CD4-positive, CD25-positive, alpha-beta regulatory T cell (primary cell): ENCODE results near the gene RAD21L1. TPM values are rescaled to one million over a fixed set of nuclear protein-coding genes. Genes with fewer than 3 reads are reported as not detected.

ENCODE experiments used
- ATAC-seq, 2 donors: fragments of 150-1000 bp; cut with Tn5 transposase; one replicate each; pipeline ENCODE4 v1.10.0; 2021; ENCODE audit warnings: low read depth in 2 of 2, moderate number of reproducible peaks in 2 of 2, moderate library complexity in 1 of 2
- DNase-seq, 3 donors: peaks; one replicate each; pipeline versions ENCODE4 v3.0.0 to v3.0.0-alpha.2; 2012 to 2022; ENCODE audit warnings: mixed read lengths in 1 of 3
- H3K27ac ChIP-seq: one replicate; pipeline ENCODE4 v1.7.0; 2013; ENCODE audit warnings: mild to moderate bottlenecking, low read length; ENCODE audit not compliant: insufficient read depth, poor library complexity, severe bottlenecking
- H3K27me3 ChIP-seq: one replicate; pipeline ENCODE4 v1.7.0; 2013; ENCODE audit warnings: low read length; ENCODE audit not compliant: control insufficient read depth, insufficient read depth
- H3K36me3 ChIP-seq: one replicate; pipeline ENCODE4 v1.7.0; 2013; ENCODE audit warnings: mild to moderate bottlenecking, low read length, moderate library complexity; ENCODE audit not compliant: control insufficient read depth, insufficient read depth
- H3K4me1 ChIP-seq: 2 replicates; pipeline ENCODE4 v1.7.0; 2013; ENCODE audit warnings: mild to moderate bottlenecking, low read length; ENCODE audit not compliant: insufficient read depth, control insufficient read depth, poor library complexity, severe bottlenecking
- H3K4me3 ChIP-seq: one replicate; pipeline ENCODE4 v1.7.0; 2013; ENCODE audit warnings: low read depth, mild to moderate bottlenecking, low read length, moderate library complexity
- H3K9me3 ChIP-seq, 2 experiments: 1 replicate in 1 of 2; 2 replicates in 1 of 2; pipeline ENCODE4 v1.7.0; 2013; ENCODE audit warnings: low read length in 2 of 2, mild to moderate bottlenecking in 1 of 2, moderate library complexity in 1 of 2; ENCODE audit not compliant: control insufficient read depth in 2 of 2
- H3K27ac Mint-ChIP-seq, 3 donors: one replicate each; pipeline ENCODE4 v1.8.0; 2020 to 2022; ENCODE audit warnings: mild to moderate bottlenecking in 3 of 3, mixed read lengths in 3 of 3, moderate library complexity in 2 of 3
- H3K27me3 Mint-ChIP-seq: one replicate; pipeline ENCODE4 v1.8.0; 2022; ENCODE audit warnings: mild to moderate bottlenecking, mixed read lengths
- H3K36me3 Mint-ChIP-seq: one replicate; pipeline ENCODE4 v1.8.0; 2020; ENCODE audit warnings: mixed read lengths
- H3K4me1 Mint-ChIP-seq, 4 donors: one replicate each; pipeline ENCODE4 v1.8.0; 2020 to 2022; ENCODE audit warnings: mixed read lengths in 4 of 4, mild to moderate bottlenecking in 1 of 4
- H3K4me3 Mint-ChIP-seq, 4 donors: one replicate each; pipeline ENCODE4 v1.8.0; 2020 to 2022; ENCODE audit warnings: mild to moderate bottlenecking in 4 of 4, mixed read lengths in 4 of 4, moderate library complexity in 3 of 4
- H3K9me3 Mint-ChIP-seq, 7 donors: one replicate each; pipeline ENCODE4 v1.8.0; 2020 to 2022; ENCODE audit warnings: mixed read lengths in 7 of 7, mild to moderate bottlenecking in 3 of 7, moderate library complexity in 2 of 7
- polyA plus RNA-seq, 4 donors: library from polyadenylated mRNA; unstranded; fragments of 300-500 nt; fragmentation: Illumina TruSeq; gene quantifications; one replicate each; pipeline ENCODE4 v1.2.3, GENCODE V29; 2021
- total RNA-seq: library from RNA; stranded (reverse); gene quantifications from one replicate; pipeline ENCODE4 v1.2.3, GENCODE V29; 2022

The RAD21L1 gene
- total and polyA plus RNA-seq, 5 donors from 2014 or later: 0.46 TPM; not detected in 4

DNA sequence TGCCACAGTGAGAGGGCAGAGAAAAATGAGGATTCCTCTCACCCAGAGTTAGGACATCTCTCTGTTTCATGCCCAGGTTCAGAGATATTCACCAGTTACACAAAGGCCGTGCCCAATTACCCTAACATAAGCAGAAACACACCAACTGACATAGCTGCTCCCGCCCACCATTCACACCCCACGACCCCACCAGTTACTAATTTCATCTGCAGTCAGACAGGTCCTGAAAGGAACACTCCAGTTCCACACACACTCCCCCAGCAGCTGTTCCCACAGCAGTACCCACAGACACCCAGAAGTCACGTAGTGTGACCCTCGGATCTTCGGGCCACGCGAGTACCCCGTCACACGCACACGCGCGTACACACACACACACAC lies 41.6 kb upstream of the RAD21L1 start:
- peaks cover 11% of the 10 kb centered on the region for H3K27me3 ChIP-seq
- H3K9me3 ChIP-seq: no peaks in the 10 kb centered on the region
- no peaks in the 10 kb centered on the region for H3K36me3 ChIP-seq
- Mint-ChIP-seq H3K9me3 (no peaks in the 10 kb centered on the region), H3K27ac (peak overlapping the region in 1 of 3 donors; percentile 79), H3K4me3 (peak overlapping the region; percentile 49 to 75 (median 67)), H3K4me1 (peaks cover 0 to 15% (median 9%) of the 10 kb centered on the region in 4 donors), H3K27me3 (peaks cover 32% of the 10 kb centered on the region), H3K36me3 (no peaks in the 10 kb centered on the region)
- DNase-seq: no peak
- H3K4me1 ChIP-seq: peaks cover 9% of the 10 kb centered on the region
- H3K27ac ChIP-seq: no peak overlapping the region
- H3K4me3 ChIP-seq: no peak overlapping the region
- no peak for ATAC-seq

DNA sequence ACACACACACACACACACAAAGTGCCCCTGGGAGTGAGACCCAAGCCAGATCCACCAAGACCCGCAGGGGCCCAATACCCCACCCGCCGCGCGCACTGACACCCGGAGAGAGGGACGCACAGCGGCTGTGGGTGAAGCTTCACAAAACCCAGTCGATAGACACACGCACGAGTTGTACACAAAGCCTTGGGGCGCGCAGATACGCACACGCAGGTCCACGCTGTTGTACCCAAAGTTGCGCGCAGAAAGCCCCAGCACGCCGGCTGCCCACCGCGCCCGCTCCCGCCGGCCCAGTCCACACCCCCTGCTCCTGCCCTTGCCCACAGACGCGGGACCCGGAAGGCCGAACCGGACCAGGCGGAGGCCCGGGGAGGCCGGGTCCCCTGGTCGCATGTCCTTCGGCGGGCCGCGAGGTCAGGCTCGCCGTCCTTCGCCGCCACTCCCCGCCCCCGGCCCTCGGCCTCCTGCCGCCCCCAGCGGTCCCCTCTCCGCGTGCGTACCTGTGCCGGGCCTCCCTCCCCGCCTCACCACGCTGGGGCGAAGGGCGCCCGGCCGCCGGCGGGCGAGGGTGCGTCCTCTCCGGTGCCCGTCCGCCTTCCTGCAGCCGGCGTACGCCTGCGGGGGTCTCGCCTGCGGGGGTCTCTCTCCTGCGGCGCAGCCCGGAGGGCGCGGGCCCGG lies 41.1 kb upstream of the RAD21L1 start, which contains the start of gene TMEM74B:
TSS of gene TMEM74B (minus strand) at position 344 of the 678 bp plus-strand sequence. CDS start 1,180 bp downstream, outside the sequence.
- no peak within 1 kb of the TSS for H3K27ac ChIP-seq
- no peak for ATAC-seq
- Mint-ChIP-seq H3K36me3 (no peaks in the 10 kb centered on the region), H3K27ac (peak within 1 kb of the TSS in 1 of 3 donors; percentile 79), H3K4me1 (peaks cover 0 to 15% (median 8%) of the 10 kb centered on the region in 4 donors), H3K27me3 (peaks cover 37% of the 10 kb centered on the region), H3K9me3 (no peaks in the 10 kb centered on the region), H3K4me3 (peak within 1 kb of the TSS; percentile 49 to 75 (median 69))
- no peak within 1 kb of the TSS for H3K4me3 ChIP-seq
- DNase-seq: no peak
- H3K4me1 ChIP-seq: peaks cover 9% of the 10 kb centered on the region
- no peaks in the 10 kb centered on the region for H3K9me3 ChIP-seq
- H3K27me3 ChIP-seq: peaks cover 11% of the 10 kb centered on the region
- H3K36me3 ChIP-seq: no peaks in the 10 kb centered on the region

- no peak overlapping the region for H3K27ac Mint-ChIP-seq
- peaks cover 37% of the 10 kb centered on the region for H3K27me3 Mint-ChIP-seq
- no peaks in the 10 kb centered on the region for H3K9me3 Mint-ChIP-seq
- H3K36me3 Mint-ChIP-seq: no peaks in the 10 kb centered on the region
- Histone ChIP-seq H3K4me1 (peaks cover 9% of the 10 kb centered on the region), H3K4me3 (no peak overlapping the region), H3K9me3 (no peaks in the 10 kb centered on the region), H3K36me3 (no peaks in the 10 kb centered on the region), H3K27me3 (peaks cover 11% of the 10 kb centered on the region), H3K27ac (no peak overlapping the region)
- DNase-seq (no peak), ATAC-seq (no peak)
- peaks cover 0 to 15% (median 8%) of the 10 kb centered on the region in 4 donors for H3K4me1 Mint-ChIP-seq
- no peak overlapping the region for H3K4me3 Mint-ChIP-seq
These were observed 40.5 kb upstream of the RAD21L1 start for GRCh38 chr20:1185316-1185741.

GRCh38 chr20:1185790-1186334 lies 40.0 kb upstream of the RAD21L1 start:
- peak; percentile 25 to 46 for ATAC-seq
- DNase-seq: peak in 2 of 3 donors; percentile 20 to 59
- H3K4me3 ChIP-seq: no peak overlapping the region
- peaks cover 37% of the 10 kb centered on the region for H3K27me3 Mint-ChIP-seq
- no peaks in the 10 kb centered on the region for H3K9me3 ChIP-seq
- H3K4me3 Mint-ChIP-seq: peak overlapping the region in 3 of 4 donors; percentile 16 to 72 (median 64)
- H3K4me1 Mint-ChIP-seq: peaks cover 0 to 15% (median 8%) of the 10 kb centered on the region in 4 donors
- no peak overlapping the region for H3K27ac Mint-ChIP-seq
- H3K36me3 ChIP-seq: no peaks in the 10 kb centered on the region
- H3K27ac ChIP-seq: no peak overlapping the region
- H3K4me1 ChIP-seq: peaks cover 9% of the 10 kb centered on the region
- no peaks in the 10 kb centered on the region for H3K36me3 Mint-ChIP-seq
- H3K9me3 Mint-ChIP-seq: no peaks in the 10 kb centered on the region
- peaks cover 12% of the 10 kb centered on the region for H3K27me3 ChIP-seq

DNA sequence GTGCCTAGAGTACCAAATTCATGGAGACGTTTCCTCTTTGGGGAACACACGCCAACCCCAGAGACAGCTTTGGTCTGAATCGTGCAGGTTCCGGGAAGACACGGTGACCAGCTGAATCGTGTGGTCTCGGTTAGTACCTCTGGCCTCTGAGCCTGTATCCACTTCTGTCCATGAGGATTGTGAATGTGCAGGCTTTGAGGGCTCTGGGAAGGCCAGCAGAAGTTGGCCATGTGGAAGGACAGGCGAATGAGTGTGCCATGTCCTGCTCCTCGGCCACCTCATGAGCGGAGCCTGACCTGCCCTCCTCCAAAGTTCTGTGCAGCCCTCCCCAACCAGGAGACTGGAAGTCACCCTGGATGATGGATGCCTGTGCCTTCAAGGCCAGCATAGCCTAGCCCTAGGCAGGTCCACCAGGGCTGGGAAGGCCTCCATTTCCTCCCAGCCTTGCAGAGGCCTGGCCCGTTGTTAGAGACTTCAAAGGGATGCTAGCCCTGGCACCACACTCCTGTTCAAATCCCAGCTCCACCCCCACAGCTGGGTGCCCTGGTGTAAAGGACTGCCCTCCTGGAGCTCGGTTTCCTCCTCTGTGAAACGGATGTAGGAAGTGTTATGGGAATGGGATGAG lies 39.4 kb upstream of the RAD21L1 start:
- Histone ChIP-seq H3K27ac (no peak overlapping the region), H3K27me3 (peaks cover 13% of the 10 kb centered on the region), H3K36me3 (no peaks in the 10 kb centered on the region), H3K9me3 (no peaks in the 10 kb centered on the region), H3K4me3 (no peak overlapping the region), H3K4me1 (peaks cover 9% of the 10 kb centered on the region)
- Mint-ChIP-seq H3K27ac (no peak overlapping the region), H3K36me3 (no peaks in the 10 kb centered on the region), H3K9me3 (no peaks in the 10 kb centered on the region), H3K4me1 (peaks cover 0 to 15% (median 8%) of the 10 kb centered on the region in 4 donors), H3K4me3 (peak overlapping the region in 1 of 4 donors; percentile 64), H3K27me3 (peaks cover 37% of the 10 kb centered on the region)
- DNase-seq (no peak), ATAC-seq (no peak)

- DNase-seq: no peak
- Histone ChIP-seq H3K4me3 (no peak overlapping the region), H3K9me3 (no peaks in the 10 kb centered on the region), H3K27me3 (peaks cover 13% of the 10 kb centered on the region), H3K4me1 (peaks cover 9% of the 10 kb centered on the region), H3K27ac (no peak overlapping the region), H3K36me3 (no peaks in the 10 kb centered on the region)
- Mint-ChIP-seq H3K27me3 (peaks cover 27% of the 10 kb centered on the region), H3K9me3 (no peaks in the 10 kb centered on the region), H3K36me3 (no peaks in the 10 kb centered on the region), H3K4me3 (no peak overlapping the region), H3K4me1 (peaks cover 0 to 15% (median 6%) of the 10 kb centered on the region in 4 donors), H3K27ac (no peak overlapping the region)
- ATAC-seq: no peak
These were observed 38.2 kb upstream of the RAD21L1 start for GRCh38 chr20:1187605-1188171.

DNA sequence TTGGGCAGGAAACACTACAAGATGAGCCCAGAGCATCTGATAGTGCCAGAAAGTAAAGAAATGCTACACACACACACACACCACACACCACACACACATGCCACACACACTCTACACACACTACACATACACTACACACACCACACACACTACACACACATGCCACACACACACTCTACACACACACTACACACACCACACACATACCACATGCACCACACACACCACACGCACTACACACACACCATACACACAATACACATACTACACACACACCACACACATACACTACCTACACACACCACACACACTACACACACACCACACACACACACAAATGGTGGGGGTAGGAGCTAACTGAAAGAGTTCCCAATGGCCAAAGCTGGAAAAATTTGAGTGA lies 37.5 kb upstream of the RAD21L1 start:
- no peaks in the 10 kb centered on the region for H3K9me3 Mint-ChIP-seq
- H3K36me3 Mint-ChIP-seq: no peaks in the 10 kb centered on the region
- H3K27ac ChIP-seq: no peak overlapping the region
- H3K27ac Mint-ChIP-seq: no peak overlapping the region
- peaks cover 24% of the 10 kb centered on the region for H3K27me3 Mint-ChIP-seq
- ATAC-seq: no peak
- H3K4me1 ChIP-seq: peaks cover 9% of the 10 kb centered on the region
- DNase-seq: no peak
- H3K4me3 Mint-ChIP-seq: no peak overlapping the region
- H3K9me3 ChIP-seq: no peaks in the 10 kb centered on the region
- H3K27me3 ChIP-seq: peaks cover 13% of the 10 kb centered on the region
- no peaks in the 10 kb centered on the region for H3K36me3 ChIP-seq
- no peak overlapping the region for H3K4me3 ChIP-seq
- H3K4me1 Mint-ChIP-seq: peaks cover 0 to 13% (median 6%) of the 10 kb centered on the region in 4 donors
